CD14-positive monocyte (primary cell): Measurements from ENCODE around the gene UNC119B. TPM values are rescaled to one million over a fixed set of nuclear protein-coding genes. Genes with fewer than 3 reads are reported as not detected.

Experiments used
- DNase-seq, 3 donors: peaks; one replicate each; pipeline ENCODE4 v3.0.0-alpha.2; 2011 to 2022
- H2AFZ ChIP-seq: 2 replicates; pipeline ENCODE4 v1.6.0; 2012; ENCODE audit warnings: mild to moderate bottlenecking, low read depth, low read length, inconsistent platforms; ENCODE audit not compliant: insufficient read depth, poor library complexity, severe bottlenecking
- H3K27ac ChIP-seq, 2 donors: 1 replicate in 1 of 2; 2 replicates in 1 of 2; pipeline ENCODE4 v1.5.1; 2012 to 2013; ENCODE audit warnings: low read length in 2 of 2, control low read depth in 1 of 2, inconsistent platforms in 1 of 2, low read depth in 1 of 2, mild to moderate bottlenecking in 1 of 2
- H3K27me3 ChIP-seq, 2 donors: one replicate each; pipeline versions ENCODE4 v1.6.0 to v1.6.1; 2011 to 2013; ENCODE audit warnings: low read length in 2 of 2; ENCODE audit not compliant: control insufficient read depth in 2 of 2, insufficient read depth in 2 of 2
- H3K36me3 ChIP-seq, 2 donors: replicated peaks in 1 of 2; 1 replicate in 1 of 2; 2 replicates in 1 of 2; pipeline versions ENCODE4 v1.5.1 to v1.6.1; 2012 to 2013; ENCODE audit warnings: low read length in 2 of 2, control low read depth in 1 of 2, inconsistent platforms in 1 of 2, mild to moderate bottlenecking in 1 of 2; ENCODE audit not compliant: insufficient read depth in 2 of 2, control insufficient read depth in 1 of 2
- H3K4me1 ChIP-seq, 2 donors: 1 replicate in 1 of 2; 2 replicates in 1 of 2; pipeline versions ENCODE4 v1.5.1 to v1.6.1; 2012 to 2013; ENCODE audit warnings: low read length in 2 of 2, control low read depth in 1 of 2, inconsistent platforms in 1 of 2, mild to moderate bottlenecking in 1 of 2, moderate library complexity in 1 of 2; ENCODE audit not compliant: insufficient read depth in 2 of 2, control insufficient read depth in 1 of 2
- H3K4me2 ChIP-seq: replicated peaks from 2 replicates; pipeline ENCODE3; 2012; ENCODE audit warnings: low read length, moderate library complexity, mild to moderate bottlenecking; ENCODE audit not compliant: poor library complexity, severe bottlenecking; ENCODE audit errors: extremely low read depth
- H3K4me3 ChIP-seq, 3 experiments: fragments of 200-600 bp in 1 of 3; sonication (generic) in 1 of 3; replicated peaks in 1 of 3; 1 replicate in 2 of 3; 2 replicates in 1 of 3; pipeline ENCODE4 v1.5.1; 2011 to 2013; ENCODE audit warnings: low read length in 3 of 3, mild to moderate bottlenecking in 3 of 3, control low read depth in 2 of 3, low read depth in 2 of 3, inconsistent platforms in 1 of 3, moderate library complexity in 1 of 3
- H3K79me2 ChIP-seq: 2 replicates; pipeline ENCODE4 v1.6.0; 2012; ENCODE audit warnings: mild to moderate bottlenecking, control low read depth, inconsistent platforms, low read length, moderate library complexity; ENCODE audit not compliant: insufficient read depth
- H3K9ac ChIP-seq: 2 replicates; pipeline ENCODE4 v1.6.0; 2017; ENCODE audit warnings: low read length, mild to moderate bottlenecking; ENCODE audit not compliant: insufficient read depth, poor library complexity, severe bottlenecking
- H3K9me3 ChIP-seq, 2 donors: replicated peaks in 1 of 2; 1 replicate in 1 of 2; 2 replicates in 1 of 2; pipeline versions ENCODE4 v1.5.1 to v1.6.1; 2012 to 2013; ENCODE audit warnings: low read length in 2 of 2, control low read depth in 1 of 2; ENCODE audit not compliant: control insufficient read depth in 1 of 2, insufficient read depth in 1 of 2
- H4K20me1 ChIP-seq: 2 replicates; pipeline ENCODE4 v1.6.0; 2012; ENCODE audit warnings: mild to moderate bottlenecking, low read length, control low read depth, moderate library complexity; ENCODE audit not compliant: insufficient read depth
- H3K27ac Mint-ChIP-seq, 7 donors: one replicate each; pipeline ENCODE4 v1.8.0; 2020; ENCODE audit warnings: mild to moderate bottlenecking in 7 of 7, mixed read lengths in 7 of 7, moderate library complexity in 6 of 7, inconsistent platforms in 2 of 7
- H3K27me3 Mint-ChIP-seq, 3 donors: one replicate each; pipeline ENCODE4 v1.8.0; 2021 to 2022; ENCODE audit warnings: low read depth in 3 of 3, mild to moderate bottlenecking in 3 of 3, mixed read lengths in 3 of 3, moderate library complexity in 3 of 3, inconsistent platforms in 1 of 3
- H3K36me3 Mint-ChIP-seq, 2 donors: one replicate each; pipeline ENCODE4 v1.8.0; 2020; ENCODE audit warnings: mixed read lengths in 2 of 2, inconsistent platforms in 1 of 2, mild to moderate bottlenecking in 1 of 2
- H3K4me1 Mint-ChIP-seq: one replicate; pipeline ENCODE4 v1.8.0; 2020; ENCODE audit warnings: mild to moderate bottlenecking, mixed read lengths
- H3K4me3 Mint-ChIP-seq, 2 donors: one replicate each; pipeline ENCODE4 v1.8.0; 2020; ENCODE audit warnings: mild to moderate bottlenecking in 2 of 2, mixed read lengths in 2 of 2, moderate library complexity in 1 of 2
- H3K9me3 Mint-ChIP-seq, 7 donors: one replicate each; pipeline ENCODE4 v1.8.0; 2020 to 2022; ENCODE audit warnings: mixed read lengths in 7 of 7, mild to moderate bottlenecking in 6 of 7, moderate library complexity in 6 of 7, inconsistent platforms in 2 of 7
- CTCF ChIP-seq: fragments of 200-600 bp; IDR thresholded peaks from one replicate; pipeline ENCODE4 v1.8.0; 2022; ENCODE audit warnings: antibody characterized with exemption, mild to moderate bottlenecking
- WGBS: methylation state at CpG from one replicate; pipeline ENCODE4 v1.1.5; 2013; ENCODE audit warnings: missing lambda C conversion rate; ENCODE audit not compliant: insufficient coverage; 5-methylcytosine and 5-hydroxymethylcytosine counted together
- intact Hi-C, 2 donors: fragments of 100-400 bp; cut with micrococcal nuclease; formaldehyde crosslinking; loops; one replicate each; pipeline versions ENCODE4 v1.15.0 to v1.15.1; 2023
- polyA plus RNA-seq, 3 donors: library from polyadenylated mRNA; depleted of rRNA in 1 of 3; unstranded in 2 of 3; stranded (reverse) in 1 of 3; fragments of 300-500 nt in 2 of 3; fragments of >200 nt in 1 of 3; fragmentation: Illumina TruSeq in 2 of 3; gene quantifications; 1 replicate in 2 of 3; 2 replicates in 1 of 3; pipeline ENCODE4 v1.2.3, GENCODE V29; 2012 to 2021

The UNC119B gene
- polyA plus RNA-seq, 3 donors = 1.1 to 9.1 (median 2.1) TPM

GRCh38 chr12:120700886-120701285 lies 9.4 kb upstream of the UNC119B start:
- H3K36me3 Mint-ChIP-seq = peaks cover 61 to 74% of the 10 kb centered on the region in 2 donors
- no peak for TF ChIP-seq CTCF

GRCh38 chr12:120702637-120703036 lies 7.6 kb upstream of the UNC119B start:
- H3K4me1 ChIP-seq = peaks cover 21 to 25% of the 10 kb centered on the region in 2 donors
- H3K27me3 ChIP-seq = no peaks in the 10 kb centered on the region
- Mint-ChIP-seq H3K4me3 (no peak overlapping the region), H3K27ac (peak overlapping the region in 1 of 7 donors; percentile 41), H3K27me3 (peaks cover 0 to 1% (median 0%) of the 10 kb centered on the region in 3 donors), H3K36me3 (peaks cover 43 to 57% of the 10 kb centered on the region in 2 donors), H3K4me1 (peaks cover 22% of the 10 kb centered on the region), H3K9me3 (no peaks in the 10 kb centered on the region)
- 100% methylated on average over 1 of the region's 1 CpG for WGBS
- no peak overlapping the region for H3K4me2 ChIP-seq
- no peak overlapping the region for H3K4me3 ChIP-seq
- no peak for DNase-seq
- H2AFZ ChIP-seq = no peak overlapping the region
- H3K36me3 ChIP-seq = peaks cover 25 to 60% of the 10 kb centered on the region in 2 donors
- H3K27ac ChIP-seq = no peak overlapping the region
- TF ChIP-seq CTCF = no peak
- H3K9me3 ChIP-seq = no peaks in the 10 kb centered on the region
- no peak overlapping the region for H3K9ac ChIP-seq
- intact Hi-C loops = no loop called here
- H3K79me2 ChIP-seq = peaks cover 16% of the 10 kb centered on the region
- H4K20me1 ChIP-seq = no peaks in the 10 kb centered on the region

More at GRCh38 chr12:120700886-120701285, 9.4 kb upstream of the UNC119B start:
- no peaks in the 10 kb centered on the region for H3K27me3 ChIP-seq
- H3K27ac Mint-ChIP-seq = peak overlapping the region in 4 of 7 donors; percentile 35 to 84 (median 62)
- no peaks in the 10 kb centered on the region for H3K9me3 ChIP-seq
- WGBS = no CpG with 5 or more reads among the region's 5 CpGs
- no peak for DNase-seq
- H3K4me1 Mint-ChIP-seq = peaks cover 24% of the 10 kb centered on the region
- H3K4me2 ChIP-seq = no peak overlapping the region
- no peak overlapping the region for H2AFZ ChIP-seq
- peak overlapping the region in 1 of 2 donors; percentile 86 for H3K27ac ChIP-seq
- H3K4me1 ChIP-seq = peaks cover 21 to 25% of the 10 kb centered on the region in 2 donors
- intact Hi-C loops = no loop called here
- no peaks in the 10 kb centered on the region for H3K9me3 Mint-ChIP-seq
- H4K20me1 ChIP-seq = no peaks in the 10 kb centered on the region
- no peak overlapping the region for H3K9ac ChIP-seq
- H3K4me3 ChIP-seq = no peak overlapping the region
- H3K36me3 ChIP-seq = peaks cover 41 to 77% of the 10 kb centered on the region in 2 donors
- peaks cover 16% of the 10 kb centered on the region for H3K79me2 ChIP-seq
- no peaks in the 10 kb centered on the region for H3K27me3 Mint-ChIP-seq
- no peak overlapping the region for H3K4me3 Mint-ChIP-seq
